Prostate gland (tissue), 2 donors: ENCODE measurements around the gene VPS18. TPM values are rescaled to one million over a fixed set of nuclear protein-coding genes. Genes with fewer than 3 reads are reported as not detected.

Experiments
- DNase-seq: peaks from one replicate; pipeline ENCODE4 v3.0.0-alpha.2; 2019; ENCODE audit warnings: low spot score
- H3K27ac ChIP-seq, 2 donors: fragments of 200-600 bp; sonication (generic); 2 replicates each; pipeline ENCODE4 v1.5.1; 2017 to 2019
- H3K27me3 ChIP-seq: fragments of 200-600 bp; sonication (generic); replicated peaks from 2 replicates; pipeline ENCODE4 v1.5.1; 2019; ENCODE audit not compliant: insufficient read depth
- H3K36me3 ChIP-seq, 2 donors: fragments of 200-600 bp; sonication (generic); 1 replicate in 1 of 2; 2 replicates in 1 of 2; pipeline versions ENCODE4 v1.5.1 to v1.8.1; 2017 to 2019
- H3K4me1 ChIP-seq: fragments of 200-600 bp; sonication (generic); replicated peaks from 2 replicates; pipeline ENCODE4 v1.5.1; 2019
- H3K4me3 ChIP-seq, 2 donors: fragments of 200-600 bp; sonication (generic); 2 replicates each; pipeline ENCODE4 v1.5.1; 2017 to 2019
- H3K9me3 ChIP-seq: fragments of 200-600 bp; sonication (generic); 2 replicates; pipeline ENCODE4 v1.5.1; 2017
- POLR2A ChIP-seq: fragments of 450-650 bp; IDR thresholded peaks from one replicate; pipeline ENCODE4 v1.6.1; 2016; ENCODE audit warnings: antibody characterized with exemption, mild to moderate bottlenecking
- POLR2AphosphoS5 ChIP-seq: sonication (generic); formaldehyde crosslinking; IDR thresholded peaks from one replicate; pipeline ENCODE4 v1.6.1; 2017; ENCODE audit warnings: antibody characterized with exemption
- WGBS: methylation state at CpG from one replicate; pipeline ENCODE4 v1.1.5; 2018; 5-methylcytosine and 5-hydroxymethylcytosine counted together
- intact Hi-C: fragments of 100-400 bp; cut with DNase I; formaldehyde crosslinking; loops from one replicate; pipeline ENCODE4 v1.14.2; 2022
- total RNA-seq, 2 donors: library from RNA; depleted of rRNA; stranded (reverse); fragments of >200 nt; gene quantifications; one replicate each; pipeline ENCODE4 v1.1.0, GENCODE V29; 2016
- TF ChIP-seq, protein P1 (sequence below), 4 experiments: fragments of 200-600 bp in 2 of 4; fragments of 450-650 bp in 2 of 4; sonication (generic) in 2 of 4; IDR thresholded peaks; 1 replicate in 3 of 4; 2 replicates in 1 of 4; pipeline ENCODE4 v1.5.1; 2016 to 2019; ENCODE audit warnings: antibody characterized with exemption in 4 of 4, mild to moderate bottlenecking in 2 of 4, moderate library complexity in 2 of 4

Gene VPS18
- total RNA-seq, 2 donors from 2014 or later = 32.4 to 39.0 TPM

DNA sequence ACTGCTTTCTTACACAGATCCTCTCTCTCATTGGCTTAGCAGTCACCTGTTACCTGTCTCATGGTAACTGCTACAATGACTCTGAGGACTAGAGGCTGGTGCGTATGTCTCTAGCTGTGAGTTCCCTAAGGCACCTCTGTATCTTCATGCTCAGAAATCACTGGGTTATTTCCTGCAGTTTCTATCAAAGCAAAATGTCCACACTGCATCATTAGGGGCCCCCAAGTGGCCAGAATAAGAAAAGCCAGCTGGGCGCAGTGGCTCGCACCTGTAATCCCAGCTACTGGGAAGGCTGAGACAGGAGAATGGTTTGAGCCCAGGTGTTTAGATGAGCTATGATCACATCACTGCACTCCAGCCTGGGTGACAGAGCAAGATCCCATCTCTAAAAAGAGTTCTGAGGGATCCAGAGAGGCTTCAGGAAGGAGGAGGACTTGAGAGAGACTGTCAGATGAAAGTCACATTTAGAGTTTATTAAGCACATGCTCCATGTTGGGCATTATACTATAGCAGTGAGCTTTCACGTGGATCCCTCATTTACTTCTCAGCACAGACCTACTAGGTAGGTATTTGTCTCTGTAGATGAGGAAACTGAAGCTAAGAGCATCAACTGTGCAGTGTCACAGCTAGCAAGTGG lies 2.3 kb upstream of the VPS18 start:
- Histone ChIP-seq H3K27ac (no peak overlapping the region), H3K4me3 (no peak overlapping the region), H3K27me3 (no peaks in the 10 kb centered on the region), H3K4me1 (peaks cover 6% of the 10 kb centered on the region), H3K9me3 (no peaks in the 10 kb centered on the region), H3K36me3 (no peaks in the 10 kb centered on the region)
- intact Hi-C loops = loop anchor here (5.0 to 10.0 kb wide), 4 partner anchors 35 to 297 kb away; partner anchors contain the start of genes KNL1 and RAD51
- WGBS = 7% methylated on average over 4 of the region's 4 CpGs
- DNase-seq = peak; percentile 56
- TF ChIP-seq, protein P1, sequence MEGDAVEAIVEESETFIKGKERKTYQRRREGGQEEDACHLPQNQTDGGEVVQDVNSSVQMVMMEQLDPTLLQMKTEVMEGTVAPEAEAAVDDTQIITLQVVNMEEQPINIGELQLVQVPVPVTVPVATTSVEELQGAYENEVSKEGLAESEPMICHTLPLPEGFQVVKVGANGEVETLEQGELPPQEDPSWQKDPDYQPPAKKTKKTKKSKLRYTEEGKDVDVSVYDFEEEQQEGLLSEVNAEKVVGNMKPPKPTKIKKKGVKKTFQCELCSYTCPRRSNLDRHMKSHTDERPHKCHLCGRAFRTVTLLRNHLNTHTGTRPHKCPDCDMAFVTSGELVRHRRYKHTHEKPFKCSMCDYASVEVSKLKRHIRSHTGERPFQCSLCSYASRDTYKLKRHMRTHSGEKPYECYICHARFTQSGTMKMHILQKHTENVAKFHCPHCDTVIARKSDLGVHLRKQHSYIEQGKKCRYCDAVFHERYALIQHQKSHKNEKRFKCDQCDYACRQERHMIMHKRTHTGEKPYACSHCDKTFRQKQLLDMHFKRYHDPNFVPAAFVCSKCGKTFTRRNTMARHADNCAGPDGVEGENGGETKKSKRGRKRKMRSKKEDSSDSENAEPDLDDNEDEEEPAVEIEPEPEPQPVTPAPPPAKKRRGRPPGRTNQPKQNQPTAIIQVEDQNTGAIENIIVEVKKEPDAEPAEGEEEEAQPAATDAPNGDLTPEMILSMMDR (IDR thresholded peaks at IDR 0.05) = peak in 3 of 4 experiments; percentile 52 to 79 (median 77)
- no peak for TF ChIP-seq POLR2A
- TF ChIP-seq POLR2AphosphoS5 = peak; percentile 55

DNA sequence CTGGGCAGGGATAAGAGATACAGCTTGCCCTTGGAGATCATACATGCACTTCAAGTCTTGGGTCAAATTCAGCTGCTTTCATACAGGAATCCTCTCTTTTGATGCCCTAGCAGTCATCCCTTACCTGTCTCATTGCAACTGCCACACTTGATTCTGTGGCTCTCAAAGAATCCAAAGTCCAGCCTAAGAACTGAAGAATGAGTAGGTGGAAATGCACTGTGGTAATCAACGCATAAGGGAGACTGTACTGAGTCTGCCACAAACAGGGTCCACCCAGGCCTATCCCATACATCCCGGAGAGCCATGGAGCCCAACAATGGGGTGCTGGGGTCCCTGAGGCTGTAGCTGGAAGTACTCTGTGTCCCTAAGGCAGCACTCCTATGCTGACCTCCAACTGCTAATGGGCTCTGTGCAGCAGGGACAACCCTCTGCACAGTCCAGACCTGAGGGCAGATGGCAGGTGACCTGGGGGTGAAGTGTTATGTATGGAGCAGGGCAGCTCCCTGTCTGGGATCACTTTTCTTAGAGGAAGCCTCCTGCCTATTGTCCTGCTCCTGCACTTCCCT lies 1.7 kb upstream of the VPS18 start:
- Histone ChIP-seq H3K4me3 (no peak overlapping the region), H3K27me3 (no peaks in the 10 kb centered on the region), H3K36me3 (no peaks in the 10 kb centered on the region), H3K27ac (no peak overlapping the region), H3K4me1 (peaks cover 6% of the 10 kb centered on the region), H3K9me3 (no peaks in the 10 kb centered on the region)
- 75% methylated on average over 2 of the region's 2 CpGs for WGBS
- intact Hi-C loops = loop anchor here (5.0 to 10.0 kb wide), 4 partner anchors 35 to 298 kb away; partner anchors contain the start of genes KNL1 and RAD51
- TF ChIP-seq POLR2A (no peak), POLR2AphosphoS5 (no peak)
- TF ChIP-seq, protein P1 (IDR thresholded peaks at IDR 0.05) = no peak
- DNase-seq = no peak

DNA sequence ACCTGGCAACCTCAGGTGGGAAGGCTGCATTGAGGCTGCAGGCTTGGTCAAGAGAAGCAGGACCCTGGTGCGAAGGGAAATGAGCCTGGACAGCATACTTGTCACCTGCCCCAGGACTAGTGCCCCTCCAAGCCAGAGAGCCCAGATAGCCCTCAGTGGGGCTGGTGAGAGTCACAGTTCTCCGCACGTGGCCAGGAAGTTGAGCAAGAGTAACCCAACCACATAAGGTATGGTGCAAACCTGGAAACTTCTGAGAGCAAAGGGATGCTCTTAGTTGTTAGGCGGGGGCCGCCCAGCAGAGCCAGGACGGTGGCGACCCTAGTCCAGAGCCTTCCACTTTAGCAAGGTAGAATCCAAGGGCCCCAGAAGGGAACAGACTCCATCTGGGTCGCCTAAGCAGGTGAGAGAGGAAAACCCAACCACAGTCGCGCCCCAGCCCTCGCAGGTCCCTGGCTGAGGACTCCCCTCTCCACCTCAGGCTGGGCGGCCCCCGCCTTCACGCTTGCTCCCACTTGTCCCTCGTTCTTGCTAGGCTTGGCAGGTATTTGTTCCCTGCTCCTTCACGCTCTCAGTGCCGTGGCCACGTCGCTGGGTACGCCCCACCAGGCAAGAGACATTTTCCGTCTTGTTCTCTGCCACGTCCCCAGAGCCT lies 1.1 kb upstream of the VPS18 start:
- Histone ChIP-seq H3K27me3 (no peaks in the 10 kb centered on the region), H3K27ac (peak overlapping the region; percentile 91 to 93), H3K9me3 (no peaks in the 10 kb centered on the region), H3K4me1 (peaks cover 6% of the 10 kb centered on the region), H3K36me3 (no peaks in the 10 kb centered on the region), H3K4me3 (peak overlapping the region in 1 of 2 donors; percentile 54)
- TF ChIP-seq POLR2AphosphoS5 (no peak), POLR2A (no peak)
- TF ChIP-seq, protein P1 (IDR thresholded peaks at IDR 0.05) = no peak
- DNase-seq = no peak
- intact Hi-C loops = loop anchor here (5.0 to 10.0 kb wide), 4 partner anchors 36 to 298 kb away; partner anchors contain the start of genes KNL1 and RAD51
- WGBS = 74% methylated on average over 22 of the region's 22 CpGs

DNA sequence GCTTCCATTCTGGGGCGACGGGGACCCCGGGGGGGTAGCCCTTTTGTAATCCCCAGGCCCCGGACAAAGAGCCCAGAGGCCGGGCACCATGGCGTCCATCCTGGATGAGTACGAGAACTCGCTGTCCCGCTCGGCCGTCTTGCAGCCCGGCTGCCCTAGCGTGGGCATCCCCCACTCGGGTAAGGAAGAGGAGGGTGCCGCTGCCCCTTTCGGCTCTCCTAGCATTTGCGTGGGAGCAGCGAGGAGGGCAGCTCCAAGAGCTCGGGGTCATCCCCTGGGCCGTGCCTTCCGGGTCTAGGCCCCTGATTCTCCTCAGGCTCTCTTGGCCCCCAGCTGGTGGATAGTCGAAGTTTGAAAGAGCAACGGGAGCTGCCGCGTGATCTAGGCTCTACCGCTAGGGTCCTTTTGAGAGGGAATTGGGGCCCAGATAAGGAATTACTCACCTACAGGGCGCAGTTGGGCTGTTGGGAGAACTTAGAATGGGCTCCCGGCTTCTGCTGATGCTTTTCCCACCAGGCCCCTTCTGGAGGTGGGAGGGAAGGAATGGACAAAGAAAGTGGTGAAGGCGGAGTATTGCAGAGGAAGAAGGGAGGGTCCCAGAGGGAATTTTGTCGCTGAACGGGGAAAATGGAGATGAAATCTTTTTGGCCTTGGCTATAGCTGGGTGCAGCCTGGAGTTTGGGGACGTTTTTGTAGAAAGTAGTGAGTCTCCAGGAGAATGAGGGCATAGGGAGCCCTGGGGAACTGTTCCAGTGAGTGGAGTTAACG lies 615 bp downstream of the VPS18 start:
- 1% methylated on average over 32 of the region's 33 CpGs for WGBS
- Histone ChIP-seq H3K4me1 (peaks cover 6% of the 10 kb centered on the region), H3K27ac (peak overlapping the region; percentile 91 to 93), H3K36me3 (peaks cover 4 to 13% of the 10 kb centered on the region in 2 donors), H3K9me3 (no peaks in the 10 kb centered on the region), H3K4me3 (peak overlapping the region; percentile 54 to 82), H3K27me3 (no peaks in the 10 kb centered on the region)
- peak; percentile 26 for DNase-seq
- intact Hi-C loops = loop anchor here (5.0 to 10.0 kb wide), 4 partner anchors 38 to 300 kb away; partner anchors contain the start of genes KNL1 and RAD51
- TF ChIP-seq, protein P1 (IDR thresholded peaks at IDR 0.05) = peak; percentile 22 to 67 (median 47)
- TF ChIP-seq POLR2AphosphoS5 (no peak), POLR2A (no peak)
